H1 (cell line): ENCODE results near the gene LHX2. TPM values are rescaled to one million over a fixed set of nuclear protein-coding genes. Genes with fewer than 3 reads are reported as not detected.

ENCODE experiments used
- CTCF ChIA-PET: fragments of 300-600 bp; sonication (Branson Sonifier 250); formaldehyde crosslinking; loops from one replicate; lab custom pipeline; 2021; ENCODE audit not compliant: partially characterized antibody; lab: Charles Lee
- POLR2A ChIA-PET: fragments of 300-600 bp; sonication (Branson Sonifier 250); formaldehyde crosslinking; loops from one replicate; lab custom pipeline; 2021; ENCODE audit warnings: inconsistent platforms; ENCODE audit not compliant: partially characterized antibody; lab: Charles Lee
- DNase-seq, 2 experiments: peaks; one replicate each; pipeline versions ENCODE4 v3.0.0 to v3.0.0-alpha.2; 2010 to 2022; ENCODE audit warnings: low spot score in 2 of 2, low read depth in 1 of 2, mixed read lengths in 1 of 2
- FAIRE-seq: peaks from 2 replicates; lab custom pipeline; 2011; peaks lifted over from hg19 to GRCh38; lab: Jason Lieb, UNC
- H2AFZ ChIP-seq: 2 replicates; pipeline ENCODE4 v1.8.1; 2012; ENCODE audit warnings: low read length, inconsistent platforms
- H2AK5ac ChIP-seq: 2 replicates; pipeline ENCODE4 v1.6.1; 2013; ENCODE audit warnings: low read depth, low read length
- H2BK120ac ChIP-seq: replicated peaks from 2 replicates; pipeline ENCODE3; 2013; ENCODE audit warnings: low read depth, low read length, inconsistent platforms
- H2BK12ac ChIP-seq: 2 replicates; pipeline ENCODE4 v1.6.1; 2013; ENCODE audit warnings: low read depth, low read length
- H2BK15ac ChIP-seq: 2 replicates; pipeline ENCODE4 v1.6.1; 2013; ENCODE audit warnings: low read length
- H2BK20ac ChIP-seq: 2 replicates; pipeline ENCODE4 v1.6.1; 2013; ENCODE audit warnings: low read length
- H2BK5ac ChIP-seq: 2 replicates; pipeline ENCODE4 v1.6.1; 2013; ENCODE audit warnings: low read depth, low read length
- H3K14ac ChIP-seq: 2 replicates; pipeline ENCODE4 v1.6.1; 2013; ENCODE audit warnings: inconsistent platforms; ENCODE audit not compliant: insufficient read length
- H3K18ac ChIP-seq: 2 replicates; pipeline ENCODE4 v1.6.1; 2013; ENCODE audit warnings: low read length; ENCODE audit errors: extremely low read depth
- H3K23ac ChIP-seq: 2 replicates; pipeline ENCODE4 v1.6.1; 2013; ENCODE audit warnings: inconsistent platforms; ENCODE audit not compliant: insufficient read length
- H3K23me2 ChIP-seq: 2 replicates; pipeline ENCODE4 v1.6.1; 2013; ENCODE audit warnings: low read depth, low read length
- H3K27ac ChIP-seq: 2 replicates; pipeline ENCODE4 v1.6.1; 2011; ENCODE audit warnings: low read depth, low read length, inconsistent platforms
- H3K27me3 ChIP-seq, 4 experiments: replicated peaks in 1 of 4; 1 replicate in 1 of 4; 2 replicates in 3 of 4; pipeline versions ENCODE4 v1.6.1 to v1.8.1; 2011 to 2013; ENCODE audit warnings: low read length in 3 of 4, mild to moderate bottlenecking in 3 of 4, inconsistent platforms in 2 of 4, mixed read lengths in 2 of 4, moderate library complexity in 1 of 4; ENCODE audit not compliant: control insufficient read depth in 3 of 4, insufficient read depth in 3 of 4; ENCODE audit errors: extremely low read depth in 1 of 4
- H3K36me3 ChIP-seq, 4 experiments: 2 replicates each; pipeline versions ENCODE4 v1.6.1 to v1.8.1; 2011 to 2013; ENCODE audit warnings: mild to moderate bottlenecking in 4 of 4, low read length in 3 of 4, moderate library complexity in 2 of 4, control low read depth in 1 of 4, inconsistent platforms in 1 of 4; ENCODE audit not compliant: insufficient read depth in 4 of 4, control insufficient read depth in 2 of 4
- H3K4ac ChIP-seq: replicated peaks from 2 replicates; pipeline ENCODE3; 2013; ENCODE audit warnings: low read length, low read depth, mixed read lengths, inconsistent platforms; ENCODE audit not compliant: insufficient read length
- H3K4me1 ChIP-seq, 4 experiments: replicated peaks in 1 of 4; 1 replicate in 1 of 4; 2 replicates in 3 of 4; pipeline versions ENCODE4 v1.6.1 to v1.8.1; 2011 to 2013; ENCODE audit warnings: low read length in 3 of 4, inconsistent platforms in 2 of 4, mixed read lengths in 1 of 4; ENCODE audit not compliant: insufficient read depth in 4 of 4, control insufficient read depth in 3 of 4
- H3K4me2 ChIP-seq, 2 experiments: 2 replicates each; pipeline versions ENCODE4 v1.6.1 to v1.8.1; 2011 to 2013; ENCODE audit warnings: low read depth in 2 of 2, low read length in 2 of 2, control low read depth in 1 of 2, inconsistent platforms in 1 of 2, mild to moderate bottlenecking in 1 of 2; ENCODE audit not compliant: insufficient read depth in 1 of 2
- H3K4me3 ChIP-seq, 4 experiments: fragments of 200-600, 300-600 bp in 1 of 4; sonication (generic), shearing (Covaris generic), sonication (Bioruptor Twin) in 1 of 4; 2 replicates each; pipeline versions ENCODE4 v1.5.1 to v1.8.1; 2011 to 2016; ENCODE audit warnings: low read length in 4 of 4, low read depth in 3 of 4, control low read depth in 2 of 4, inconsistent platforms in 2 of 4, mild to moderate bottlenecking in 2 of 4, mixed read lengths in 1 of 4, moderate library complexity in 1 of 4; ENCODE audit not compliant: insufficient read depth in 2 of 4; ENCODE audit errors: extremely low read depth in 1 of 4
- H3K56ac ChIP-seq: replicated peaks from 2 replicates; pipeline ENCODE3; 2013; ENCODE audit warnings: low read depth, mild to moderate bottlenecking, mixed read lengths, low read length, inconsistent platforms; ENCODE audit not compliant: insufficient read length
- H3K79me1 ChIP-seq: 2 replicates; pipeline ENCODE4 v1.6.1; 2013; ENCODE audit warnings: low read depth, low read length, control low read depth
- H3K79me2 ChIP-seq, 2 experiments: 2 replicates each; pipeline versions ENCODE4 v1.6.1 to v1.8.1; 2012 to 2013; ENCODE audit warnings: low read length in 2 of 2, mild to moderate bottlenecking in 2 of 2, inconsistent platforms in 1 of 2; ENCODE audit not compliant: insufficient read depth in 2 of 2, control insufficient read depth in 1 of 2
- H3K9ac ChIP-seq, 4 experiments: replicated peaks in 1 of 4; 1 replicate in 1 of 4; 2 replicates in 3 of 4; pipeline versions ENCODE4 v1.6.1 to v1.8.1; 2011 to 2013; ENCODE audit warnings: low read depth in 3 of 4, low read length in 3 of 4, control low read depth in 2 of 4, mild to moderate bottlenecking in 2 of 4, moderate library complexity in 2 of 4, inconsistent platforms in 1 of 4; ENCODE audit errors: extremely low read depth in 1 of 4
- H3K9me3 ChIP-seq, 2 experiments: 2 replicates each; pipeline versions ENCODE4 v1.6.1 to v1.8.1; 2012 to 2013; ENCODE audit warnings: mild to moderate bottlenecking in 2 of 2, moderate library complexity in 2 of 2, control low read depth in 1 of 2, inconsistent platforms in 1 of 2, low read depth in 1 of 2, low read length in 1 of 2, mixed read lengths in 1 of 2; ENCODE audit not compliant: insufficient read depth in 2 of 2
- H4K20me1 ChIP-seq, 2 experiments: replicated peaks in 1 of 2; 2 replicates each; pipeline versions ENCODE3 to v1.8.1; 2011 to 2013; ENCODE audit warnings: inconsistent platforms in 2 of 2, low read length in 2 of 2, mild to moderate bottlenecking in 1 of 2; ENCODE audit not compliant: insufficient read depth in 2 of 2, control insufficient read depth in 1 of 2
- H4K5ac ChIP-seq: 2 replicates; pipeline ENCODE4 v1.6.1; 2013; ENCODE audit warnings: low read length, low read depth, mixed read lengths, inconsistent platforms; ENCODE audit not compliant: insufficient read length
- H4K8ac ChIP-seq: 2 replicates; pipeline ENCODE4 v1.8.0; 2013; ENCODE audit warnings: mild to moderate bottlenecking, moderate library complexity, low read length, inconsistent platforms; ENCODE audit not compliant: insufficient read depth; ENCODE audit errors: extremely low read depth
- H4K91ac ChIP-seq: replicated peaks from 2 replicates; pipeline ENCODE3; 2013; ENCODE audit warnings: low read length, mixed read lengths, inconsistent platforms; ENCODE audit not compliant: insufficient read length
- ATF2 ChIP-seq: IDR thresholded peaks from 2 replicates; pipeline ENCODE4 v1.6.1; 2012; ENCODE audit warnings: low read length, inconsistent platforms
- CHD2 ChIP-seq: IDR thresholded peaks from 2 replicates; pipeline ENCODE4 v1.6.1; 2012; ENCODE audit warnings: low read length, improper control_type of control experiment
- EZH2 ChIP-seq: fragments of 200-600 bp; sonication (generic); IDR thresholded peaks from 2 replicates; pipeline ENCODE4 v1.7.1; 2012; ENCODE audit warnings: low read depth, mild to moderate bottlenecking, moderate library complexity, low read length, inconsistent platforms; ENCODE audit not compliant: severe bottlenecking
- HDAC6 ChIP-seq: IDR thresholded peaks from one replicate; pipeline ENCODE4 v1.7.1; 2012; ENCODE audit warnings: low read depth, mild to moderate bottlenecking, inconsistent platforms, low read length, moderate library complexity
- JUND ChIP-seq: IDR thresholded peaks from 2 replicates; pipeline ENCODE4 v1.6.1; 2011; ENCODE audit warnings: mild to moderate bottlenecking, improper control_type of control experiment, low read length
- POU5F1 ChIP-seq: IDR thresholded peaks from 2 replicates; pipeline ENCODE4 v1.6.1; 2011; ENCODE audit warnings: low read depth, mild to moderate bottlenecking, low read length, moderate library complexity
- RAD21 ChIP-seq, 2 experiments: IDR thresholded peaks in 1 of 2; conservative IDR thresholded peaks in 1 of 2; 2 replicates each; pipeline ENCODE4 v1.6.1; 2011; ENCODE audit warnings: low read depth in 2 of 2, low read length in 2 of 2, improper control_type of control experiment in 1 of 2, inconsistent platforms in 1 of 2, mild to moderate bottlenecking in 1 of 2, moderate library complexity in 1 of 2
- RNF2 ChIP-seq: fragments of 200-900, 300-1000 bp; sonication (generic); IDR thresholded peaks from 2 replicates; pipeline ENCODE4 v1.7.1; 2016; ENCODE audit warnings: borderline replicate concordance, low read depth, mild to moderate bottlenecking, antibody characterized with exemption, low read length; ENCODE audit not compliant: poor library complexity, severe bottlenecking; ENCODE audit errors: missing control alignments
- WGBS, 2 experiments: shearing (Covaris generic) in 1 of 2; methylation state at CpG; one replicate each; pipeline versions ENCODE4 v1.1.6 to v1.1.7; 2013 to 2015; ENCODE audit warnings: low lambda C conversion rate in 2 of 2, mixed read lengths in 2 of 2, inconsistent platforms in 1 of 2, low coverage in 1 of 2, missing lambda C conversion rate in 1 of 2; ENCODE audit not compliant: insufficient replicate concordance in 2 of 2, insufficient coverage in 1 of 2, insufficient read length in 1 of 2; ENCODE audit errors: extremely low coverage in 1 of 2, missing lambda C conversion rate in 1 of 2; 5-methylcytosine and 5-hydroxymethylcytosine counted together
- polyA plus RNA-seq, 7 experiments: library from polyadenylated mRNA; depleted of rRNA in 3 of 7; stranded (reverse) in 5 of 7; unstranded in 2 of 7; fragments of >200 nt in 5 of 7; fragments of 200-250 nt in 2 of 7; gene quantifications; 1 replicate in 5 of 7; 2 replicates in 1 of 7; 4 replicates in 1 of 7; pipeline versions ENCODE4 v1.2.1 to v1.2.3, GENCODE V29; 2011 to 2013; ENCODE audit warnings: missing spikeins in 2 of 7, mixed read lengths in 2 of 7
- total RNA-seq: library from RNA; stranded (reverse); fragmentation: NEBNext Ultra II Directional; extraction: Animal tissue kit (Norgen Biotek cat#: 25700); gene quantifications from 2 replicates; pipeline ENCODE4 v1.2.1, GENCODE V29; 2021

Gene LHX2
- total and polyA plus RNA-seq, 2 of the 8 experiments (the other 6 are each of a cell fraction or from before 2014, with no cell fraction given), result 0.11 to 0.86 TPM

- Histone ChIP-seq H3K4me1 (peaks cover 6 to 51% (median 26%) of the 10 kb centered on the region in 4 experiments; a peak in 6 of 7 replicates), H3K4me2 (peak overlapping the region; percentile 15 to 68), H4K20me1 (peaks cover 12 to 22% of the 10 kb centered on the region in 2 experiments)
- TF ChIP-seq JUND (no peak), CHD2 (no peak), POU5F1 (no peak), ATF2 (no peak), HDAC6 (no peak), EZH2 (peak; percentile 100), RNF2 (peak; percentile 98), RAD21 (IDR thresholded peaks at IDR 0.05 in 1 of 2, conservative IDR thresholded peaks at IDR 0.05 in 1 of 2; ENCODE audit: low read depth in 2 of 2, low read length in 2 of 2) (peak in 1 of 2 experiments; percentile 17; a peak in 2 of 4 replicates)
Observed at GRCh38 chr9:124014956-124015660, 3.5 kb downstream of the LHX2 start.

More at GRCh38 chr9:124014956-124015660, 3.5 kb downstream of the LHX2 start:
- H2BK15ac ChIP-seq, result no peak overlapping the region; the same call in 1 of the 2 replicates
- peaks cover 0 to 9% (median 0%) of the 10 kb centered on the region in 4 experiments; a peak in 1 of 8 replicates for H3K36me3 ChIP-seq
- no peak overlapping the region for H2BK5ac ChIP-seq
- peaks cover 9% of the 10 kb centered on the region; the same call in 1 of the 2 replicates for H3K23me2 ChIP-seq
- DNase-seq (peak in 1 of 2 experiments; percentile 73), FAIRE-seq (no peak)
- WGBS, 2 experiments, result 2% methylated on average over 56 of the region's 57 CpGs; no CpG with 5 or more reads in 1 of the 2 experiments
- 0 out of 2 replicates have a peak overlapping the region, but pooled peaks have one; percentile 34 for H2BK20ac ChIP-seq
- H3K9me3 ChIP-seq, result no peaks in the 10 kb centered on the region
- H3K9ac ChIP-seq, result no peak overlapping the region
- no peak overlapping the region for H3K4ac ChIP-seq
- H3K27ac ChIP-seq, result no peak overlapping the region
- no peak overlapping the region for H3K56ac ChIP-seq
- H3K79me1 ChIP-seq, result no peaks in the 10 kb centered on the region
- no peak overlapping the region for H2BK12ac ChIP-seq
- no peak overlapping the region for H2AK5ac ChIP-seq
- H3K4me3 ChIP-seq, result peak overlapping the region in 3 of 4 experiments; percentile 5 to 46 (median 10); a peak in 3 of 8 replicates
- H3K14ac ChIP-seq, result no peak overlapping the region
- H3K23ac ChIP-seq, result no peak overlapping the region
- H4K8ac ChIP-seq, result no peak overlapping the region; the same call in 1 of the 2 replicates
- CTCF ChIA-PET, result interaction anchor here (1.4 to 6.0 kb wide), 3 partner anchors 11 to 26 kb away, joined by 5 to 25 read pairs (median 12); no protein-coding TSS in a partner anchor
- POLR2A ChIA-PET, result interaction anchor here (1.0 kb wide), 2 partner anchors 17 to 18 kb away, joined by 3 read pairs; no protein-coding TSS in a partner anchor
- no peak overlapping the region for H2AFZ ChIP-seq
- H3K18ac ChIP-seq, result peak overlapping the region; percentile 32
- no peak overlapping the region for H4K5ac ChIP-seq
- no peak overlapping the region for H4K91ac ChIP-seq
- peaks cover 77 to 98% (median 89%) of the 10 kb centered on the region in 4 experiments for H3K27me3 ChIP-seq
- H3K79me2 ChIP-seq, result no peaks in the 10 kb centered on the region
- H2BK120ac ChIP-seq, result no peak overlapping the region
